ENCODE measurements around the gene CCDC192. TPM values are rescaled to one million over a fixed set of nuclear protein-coding genes. Genes with fewer than 3 reads are reported as not detected.

The CCDC192 gene
- total and polyA plus RNA-seq, 2 experiments from 2014 or later, result 0.40 TPM; not detected in 1

- TF ChIP-seq ZNF462 (CRISPR knock-in tag; IDR thresholded peaks at IDR 0.05), result no peak
Measured at GRCh38 chr5:127761869-127762268, 58.7 kb downstream of the CCDC192 start (continued).

GRCh38 chr5:127762412-127762811 lies 59.2 kb downstream of the CCDC192 start:
- Mint-ChIP-seq H3K4me1 (peaks cover 9% of the 10 kb centered on the region; the same call in 2 of the 3 replicates), H3K36me3 (ENCODE audit: low read depth) (no peaks in the 10 kb centered on the region), H3K27ac (no peak overlapping the region), H3K9me3 (no peaks in the 10 kb centered on the region), H3K27me3 (ENCODE audit: insufficient read depth, low read depth, poor library complexity) (peaks cover 3% of the 10 kb centered on the region), H3K4me3 (no peak overlapping the region)
- Histone ChIP-seq H3K79me2 (replicated peaks; ENCODE audit: insufficient read depth) (no peaks in the 10 kb centered on the region), H3K27ac (ENCODE audit: low read depth) (no peak overlapping the region), H4K20me1 (replicated peaks; ENCODE audit: insufficient read depth) (no peaks in the 10 kb centered on the region), H3K4me3 (no peak overlapping the region), H3K36me3 (ENCODE audit: insufficient read depth) (no peaks in the 10 kb centered on the region), H2AFZ (no peak overlapping the region), H3K27me3 (ENCODE audit: insufficient read depth) (no peaks in the 10 kb centered on the region), H3K4me1 (ENCODE audit: insufficient read depth) (no peaks in the 10 kb centered on the region; the same call in 1 of the 2 replicates), H3K9me2 (ENCODE audit: insufficient read depth) (no peaks in the 10 kb centered on the region), H3F3A (replicated peaks; ENCODE audit: low read depth) (no peaks in the 10 kb centered on the region), H3K4me2 (no peak overlapping the region)
- no peak for DNase-seq (ENCODE audit: low spot score)
- no peak for ATAC-seq
- no peak for TF ChIP-seq ZNF462 (CRISPR knock-in tag; IDR thresholded peaks at IDR 0.05)
- no peak for TF ChIP-seq ZNF331 (CRISPR knock-in tag; IDR thresholded peaks at IDR 0.05; ENCODE audit: low read depth)
- no peak for TF ChIP-seq CREB1 (CRISPR knock-in tag; IDR thresholded peaks at IDR 0.05; ENCODE audit: low read depth)
- TF ChIP-seq POLR2AphosphoS5 (IDR thresholded peaks at IDR 0.05; ENCODE audit: low read depth), result no peak
- no peak for TF ChIP-seq ETS1 (IDR thresholded peaks at IDR 0.05)
- no peak for TF ChIP-seq EZH2phosphoT487 (IDR thresholded peaks at IDR 0.05; ENCODE audit: unreplicated experiment)
- no peak for TF ChIP-seq CTCF (conservative IDR thresholded peaks at IDR 0.05; ENCODE audit: low read depth in 2 of 2)
